ENCODE measurements around the gene LYZL1.

DNA sequence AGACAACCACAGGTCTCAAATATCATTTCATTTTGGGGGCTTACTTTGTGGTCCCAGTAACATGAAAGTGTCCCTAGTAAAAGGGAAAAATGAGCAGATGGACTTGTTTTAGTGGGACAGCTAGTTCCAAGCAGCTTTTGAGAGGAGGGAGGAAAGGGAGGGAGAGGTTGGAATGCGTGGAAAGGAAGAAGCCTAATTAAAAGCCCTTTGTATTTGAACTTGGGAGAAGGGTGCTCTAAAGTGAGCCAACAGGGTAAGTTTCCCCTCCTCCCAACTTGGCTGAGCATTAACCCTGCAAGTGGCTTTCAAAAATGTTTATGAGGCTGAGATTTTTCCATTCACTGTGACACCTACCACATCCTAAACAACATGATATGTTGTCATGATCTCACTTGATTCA, 38.8 kb upstream of the LYZL1 start:
- TF ChIP-seq, protein P1, sequence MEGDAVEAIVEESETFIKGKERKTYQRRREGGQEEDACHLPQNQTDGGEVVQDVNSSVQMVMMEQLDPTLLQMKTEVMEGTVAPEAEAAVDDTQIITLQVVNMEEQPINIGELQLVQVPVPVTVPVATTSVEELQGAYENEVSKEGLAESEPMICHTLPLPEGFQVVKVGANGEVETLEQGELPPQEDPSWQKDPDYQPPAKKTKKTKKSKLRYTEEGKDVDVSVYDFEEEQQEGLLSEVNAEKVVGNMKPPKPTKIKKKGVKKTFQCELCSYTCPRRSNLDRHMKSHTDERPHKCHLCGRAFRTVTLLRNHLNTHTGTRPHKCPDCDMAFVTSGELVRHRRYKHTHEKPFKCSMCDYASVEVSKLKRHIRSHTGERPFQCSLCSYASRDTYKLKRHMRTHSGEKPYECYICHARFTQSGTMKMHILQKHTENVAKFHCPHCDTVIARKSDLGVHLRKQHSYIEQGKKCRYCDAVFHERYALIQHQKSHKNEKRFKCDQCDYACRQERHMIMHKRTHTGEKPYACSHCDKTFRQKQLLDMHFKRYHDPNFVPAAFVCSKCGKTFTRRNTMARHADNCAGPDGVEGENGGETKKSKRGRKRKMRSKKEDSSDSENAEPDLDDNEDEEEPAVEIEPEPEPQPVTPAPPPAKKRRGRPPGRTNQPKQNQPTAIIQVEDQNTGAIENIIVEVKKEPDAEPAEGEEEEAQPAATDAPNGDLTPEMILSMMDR (IDR thresholded peaks at IDR 0.05; ENCODE audit: poor library complexity, severe bottlenecking), result no peak
- TF ChIP-seq POLR2AphosphoS5 (IDR thresholded peaks at IDR 0.05) (no peak), EZH2 (IDR thresholded peaks at IDR 0.05; ENCODE audit: borderline replicate concordance, insufficient read depth, low read length, poor library complexity, severe bottlenecking) (no peak), TAF1 (IDR thresholded peaks at IDR 0.05; ENCODE audit: low read depth) (no peak), RAD21 (conservative IDR thresholded peaks at IDR 0.05) (no peak), MXI1 (conservative IDR thresholded peaks at IDR 0.05; ENCODE audit: poor library complexity, severe bottlenecking) (no peak), EP300 (conservative IDR thresholded peaks at IDR 0.05; ENCODE audit: poor library complexity, severe bottlenecking) (no peak)
- TF ChIP-seq, protein P2, sequence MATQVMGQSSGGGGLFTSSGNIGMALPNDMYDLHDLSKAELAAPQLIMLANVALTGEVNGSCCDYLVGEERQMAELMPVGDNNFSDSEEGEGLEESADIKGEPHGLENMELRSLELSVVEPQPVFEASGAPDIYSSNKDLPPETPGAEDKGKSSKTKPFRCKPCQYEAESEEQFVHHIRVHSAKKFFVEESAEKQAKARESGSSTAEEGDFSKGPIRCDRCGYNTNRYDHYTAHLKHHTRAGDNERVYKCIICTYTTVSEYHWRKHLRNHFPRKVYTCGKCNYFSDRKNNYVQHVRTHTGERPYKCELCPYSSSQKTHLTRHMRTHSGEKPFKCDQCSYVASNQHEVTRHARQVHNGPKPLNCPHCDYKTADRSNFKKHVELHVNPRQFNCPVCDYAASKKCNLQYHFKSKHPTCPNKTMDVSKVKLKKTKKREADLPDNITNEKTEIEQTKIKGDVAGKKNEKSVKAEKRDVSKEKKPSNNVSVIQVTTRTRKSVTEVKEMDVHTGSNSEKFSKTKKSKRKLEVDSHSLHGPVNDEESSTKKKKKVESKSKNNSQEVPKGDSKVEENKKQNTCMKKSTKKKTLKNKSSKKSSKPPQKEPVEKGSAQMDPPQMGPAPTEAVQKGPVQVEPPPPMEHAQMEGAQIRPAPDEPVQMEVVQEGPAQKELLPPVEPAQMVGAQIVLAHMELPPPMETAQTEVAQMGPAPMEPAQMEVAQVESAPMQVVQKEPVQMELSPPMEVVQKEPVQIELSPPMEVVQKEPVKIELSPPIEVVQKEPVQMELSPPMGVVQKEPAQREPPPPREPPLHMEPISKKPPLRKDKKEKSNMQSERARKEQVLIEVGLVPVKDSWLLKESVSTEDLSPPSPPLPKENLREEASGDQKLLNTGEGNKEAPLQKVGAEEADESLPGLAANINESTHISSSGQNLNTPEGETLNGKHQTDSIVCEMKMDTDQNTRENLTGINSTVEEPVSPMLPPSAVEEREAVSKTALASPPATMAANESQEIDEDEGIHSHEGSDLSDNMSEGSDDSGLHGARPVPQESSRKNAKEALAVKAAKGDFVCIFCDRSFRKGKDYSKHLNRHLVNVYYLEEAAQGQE (IDR thresholded peaks at IDR 0.05; ENCODE audit: borderline replicate concordance), result no peak
